Spleen (tissue), 7 donors: ENCODE results near the gene RXRB.

Source experiments
- CTCF ChIP-seq, 11 experiments: fragments of 200-600 bp in 7 of 11; fragments of 450-650 bp in 4 of 11; sonication (generic) in 4 of 11; IDR thresholded peaks in 8 of 11; conservative IDR thresholded peaks in 3 of 11; 1 replicate in 7 of 11; 2 replicates in 4 of 11; pipeline versions ENCODE4 v1.4.0 to v1.8.0; 2016 to 2021; ENCODE audit warnings: antibody characterized with exemption in 11 of 11, inconsistent platforms in 4 of 11, mild to moderate bottlenecking in 1 of 11
- POLR2A ChIP-seq, 3 donors: fragments of 450-650 bp; IDR thresholded peaks; one replicate each; pipeline ENCODE4 v1.5.1; 2017; ENCODE audit warnings: antibody characterized with exemption in 3 of 3, mild to moderate bottlenecking in 1 of 3
- POLR2AphosphoS5 ChIP-seq, 3 donors: sonication (generic); formaldehyde crosslinking; IDR thresholded peaks; one replicate each; pipeline ENCODE4 v1.5.1; 2017; ENCODE audit warnings: antibody characterized with exemption in 3 of 3
- donor health status: DM: no; HTN: no; CAD: no; lungs with moderate emphysema.
- donor health status: DM: no; HTN: no; CAD: no.
- donor health status: DM: no; HTN: no; CAD: no.

- TF ChIP-seq CTCF (IDR thresholded peaks at IDR 0.05 in 8 of 11, conservative IDR thresholded peaks at IDR 0.05 in 3 of 11) (no peak), POLR2A (IDR thresholded peaks at IDR 0.05) (no peak), POLR2AphosphoS5 (IDR thresholded peaks at IDR 0.05) (no peak)
Observed at GRCh38 chr6:33199687-33200218, 712 bp downstream of the RXRB start.
